HG03520 (cell line): ENCODE data around the gene CRELD2.

Source experiments
- ATAC-seq: cut with Tn5 transposase; IDR thresholded peaks from one replicate; pipeline ENCODE4 v1.9.1; 2021; ENCODE audit warnings: mild to moderate bottlenecking, moderate library complexity; ENCODE audit not compliant: unreplicated experiment

CRELD2 gene

DNA sequence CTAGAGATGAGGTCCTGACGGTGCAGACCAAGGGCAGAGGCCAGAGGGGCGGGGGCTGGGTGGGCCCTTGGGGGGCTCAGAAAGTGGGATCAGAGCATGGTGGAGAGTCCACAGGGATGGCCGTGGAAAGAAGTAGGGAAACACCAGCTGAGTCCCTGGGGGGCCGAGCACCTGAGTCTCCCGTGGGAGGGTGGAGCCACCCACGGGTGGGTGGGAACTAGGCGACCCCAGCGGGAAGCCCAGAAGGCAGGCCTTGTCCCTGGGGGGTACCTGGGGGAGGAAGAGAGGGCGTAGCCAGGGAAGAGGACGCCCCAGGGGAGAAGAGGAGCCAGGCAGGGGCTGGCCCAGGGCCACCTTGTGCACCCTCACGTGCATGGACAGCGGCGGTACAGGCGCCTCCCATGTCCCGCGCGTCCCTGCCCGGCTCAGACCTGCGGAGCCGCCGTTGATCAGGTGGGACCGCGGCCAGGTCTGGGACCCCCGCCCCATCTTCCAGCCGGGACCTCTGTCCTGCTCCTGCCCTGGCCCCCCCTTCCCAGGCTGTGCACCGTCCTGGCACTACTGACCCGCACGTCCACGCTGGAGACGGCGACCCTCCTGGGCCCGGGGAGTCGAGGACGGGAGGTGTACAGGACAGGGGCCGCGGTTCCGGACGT, 10.2 kb downstream of the CRELD2 start:
- ATAC-seq: no peak

DNA sequence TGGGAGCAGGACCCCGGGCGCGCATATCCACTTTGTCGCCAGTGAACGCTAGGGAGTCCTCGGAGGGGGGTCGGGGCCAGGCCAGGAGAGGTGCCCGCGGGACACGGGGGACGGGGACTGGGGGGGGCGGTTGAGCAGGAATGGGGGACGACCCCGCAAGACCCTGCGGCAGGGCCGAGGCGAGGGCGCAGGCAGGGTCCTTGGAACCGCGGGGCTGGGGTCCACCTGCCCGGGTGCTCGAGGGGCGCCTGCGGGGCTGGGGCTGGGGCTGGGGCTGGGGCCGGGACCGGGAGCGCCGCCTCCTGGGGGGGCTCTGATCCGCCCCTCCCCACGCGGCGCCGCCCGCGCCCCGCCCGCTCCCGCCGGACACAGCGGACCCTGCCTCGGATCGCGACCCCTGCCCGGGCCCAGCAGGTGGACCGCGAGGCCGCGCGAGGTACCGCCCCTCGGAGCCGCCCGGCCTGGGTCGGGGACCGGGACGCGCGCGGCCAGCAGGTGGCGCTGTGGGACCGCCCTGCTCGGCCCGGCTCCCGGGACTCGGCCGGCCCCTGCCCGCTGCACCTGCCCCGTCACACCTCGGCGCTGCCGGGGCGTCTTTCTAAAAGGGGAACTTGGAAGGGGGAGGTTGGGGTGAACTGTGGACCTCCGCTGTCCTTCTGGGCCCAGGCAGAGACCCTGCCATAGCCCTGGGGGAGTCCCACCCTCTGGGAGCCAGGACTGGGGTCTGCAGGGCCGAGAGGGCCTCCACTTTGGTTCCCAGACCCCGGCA, 11.0 kb downstream of the CRELD2 start:
- peak; percentile 44 for ATAC-seq

DNA sequence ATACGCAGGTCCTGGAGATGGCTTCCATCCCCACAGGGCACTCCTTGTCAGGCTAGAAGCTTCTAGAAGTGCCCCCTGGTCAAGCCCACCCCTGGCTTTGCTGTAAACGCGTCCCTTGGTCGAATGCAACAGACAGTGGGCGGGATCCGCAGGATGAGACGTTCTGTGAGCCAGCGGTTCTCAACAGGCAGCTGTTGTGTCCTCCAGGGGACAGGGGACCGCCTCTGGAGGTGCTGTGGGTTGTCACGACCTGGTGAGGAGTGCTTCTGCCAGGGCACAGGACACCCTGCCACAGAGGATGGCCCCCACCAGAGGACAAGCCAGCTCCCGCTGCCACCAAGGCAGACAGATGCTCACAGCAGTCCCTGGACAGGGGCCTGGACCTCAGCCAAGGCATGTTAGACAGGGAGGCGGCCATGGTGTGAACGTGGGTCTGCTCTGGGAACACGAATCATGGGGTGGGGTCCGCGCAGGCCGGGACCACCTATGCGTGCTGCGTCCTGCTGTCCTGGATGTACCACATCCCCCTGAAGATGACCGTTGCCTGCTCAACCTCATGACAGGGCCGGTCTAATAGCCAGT, 11.7 kb downstream of the CRELD2 start:
- no peak for ATAC-seq

DNA sequence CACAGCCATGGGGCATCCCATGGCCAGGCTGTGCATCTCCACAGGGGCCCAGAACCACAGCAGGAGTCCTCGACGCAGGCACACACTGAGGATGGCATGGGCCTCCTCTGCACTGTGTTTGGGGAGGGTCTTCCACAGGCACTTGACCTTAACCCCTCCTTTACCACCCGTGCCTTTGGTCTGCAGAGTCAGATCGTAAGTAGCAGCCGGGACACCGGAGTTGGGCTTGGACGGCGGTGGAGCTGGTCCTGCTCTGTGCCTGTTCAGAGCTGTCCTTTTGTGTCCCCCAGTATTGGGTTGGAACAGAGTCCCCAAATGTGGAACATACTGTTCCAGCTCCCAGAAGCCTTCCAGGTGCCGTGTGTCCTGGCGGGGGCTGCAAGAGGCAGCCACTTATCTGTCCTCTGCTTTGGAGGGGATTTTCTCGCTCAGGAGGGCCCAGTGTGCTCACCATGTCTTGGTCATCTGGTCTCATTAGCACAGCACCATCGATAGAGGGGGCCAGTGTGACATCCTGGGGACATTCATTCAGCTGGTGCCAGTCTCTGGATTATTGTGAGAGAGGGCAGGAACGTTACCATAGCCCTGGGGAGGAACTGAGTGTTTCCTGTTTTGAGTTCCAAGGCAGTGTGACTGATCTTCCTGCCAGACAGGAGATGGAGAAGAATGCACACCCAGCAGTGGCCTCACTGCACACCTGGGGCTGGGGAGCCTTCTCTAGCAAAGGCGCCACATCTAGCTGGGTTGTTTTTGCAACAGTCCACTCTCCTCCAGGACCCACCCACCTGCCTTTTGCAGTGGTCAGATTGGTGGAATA, 12.4 kb downstream of the CRELD2 start:
- ATAC-seq: no peak

DNA sequence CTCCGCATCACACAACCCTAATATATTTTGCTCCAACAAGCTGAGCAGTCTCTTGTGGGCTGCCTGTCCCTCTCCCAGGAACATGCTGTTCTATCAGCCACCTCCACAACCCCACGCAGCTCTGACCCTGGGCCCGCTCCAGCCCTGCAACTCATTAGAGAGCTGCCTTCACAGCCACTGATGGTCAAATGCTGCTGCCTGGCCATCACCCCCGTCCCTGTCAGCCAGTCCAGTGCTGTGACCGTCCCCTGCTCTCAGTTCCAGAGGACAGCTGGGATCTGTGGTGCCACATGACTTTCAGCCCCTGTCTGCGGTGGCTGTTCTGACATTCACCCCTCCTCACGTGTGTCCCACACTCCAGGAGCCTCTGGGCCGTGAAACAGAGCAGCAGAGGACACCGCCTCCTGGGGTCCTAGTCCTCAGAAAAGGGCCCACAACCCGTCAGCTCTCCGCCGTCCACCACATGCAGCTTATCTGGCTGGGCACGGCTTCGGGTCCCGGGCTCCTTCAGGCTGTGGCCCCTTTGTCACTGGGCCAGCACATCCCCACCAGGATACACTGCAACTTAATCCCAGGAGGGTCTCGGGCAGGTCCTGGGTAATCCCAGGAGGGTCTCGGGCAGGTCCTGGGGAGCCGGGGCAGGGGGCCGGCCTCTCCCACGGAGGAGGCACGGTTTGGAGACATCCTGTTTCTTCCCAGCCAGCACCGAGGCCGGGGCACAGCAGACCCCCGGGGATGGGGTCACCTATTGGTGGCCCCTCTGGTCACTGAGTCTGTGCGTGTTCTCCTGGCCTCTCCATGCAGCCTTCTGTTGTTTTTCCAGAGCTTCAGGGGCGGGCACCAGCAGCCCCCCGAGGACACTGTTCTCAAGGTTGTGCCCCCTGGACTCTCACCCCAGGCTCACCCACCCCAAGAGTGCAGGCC, 15.1 kb downstream of the CRELD2 start:
- ATAC-seq: no peak

DNA sequence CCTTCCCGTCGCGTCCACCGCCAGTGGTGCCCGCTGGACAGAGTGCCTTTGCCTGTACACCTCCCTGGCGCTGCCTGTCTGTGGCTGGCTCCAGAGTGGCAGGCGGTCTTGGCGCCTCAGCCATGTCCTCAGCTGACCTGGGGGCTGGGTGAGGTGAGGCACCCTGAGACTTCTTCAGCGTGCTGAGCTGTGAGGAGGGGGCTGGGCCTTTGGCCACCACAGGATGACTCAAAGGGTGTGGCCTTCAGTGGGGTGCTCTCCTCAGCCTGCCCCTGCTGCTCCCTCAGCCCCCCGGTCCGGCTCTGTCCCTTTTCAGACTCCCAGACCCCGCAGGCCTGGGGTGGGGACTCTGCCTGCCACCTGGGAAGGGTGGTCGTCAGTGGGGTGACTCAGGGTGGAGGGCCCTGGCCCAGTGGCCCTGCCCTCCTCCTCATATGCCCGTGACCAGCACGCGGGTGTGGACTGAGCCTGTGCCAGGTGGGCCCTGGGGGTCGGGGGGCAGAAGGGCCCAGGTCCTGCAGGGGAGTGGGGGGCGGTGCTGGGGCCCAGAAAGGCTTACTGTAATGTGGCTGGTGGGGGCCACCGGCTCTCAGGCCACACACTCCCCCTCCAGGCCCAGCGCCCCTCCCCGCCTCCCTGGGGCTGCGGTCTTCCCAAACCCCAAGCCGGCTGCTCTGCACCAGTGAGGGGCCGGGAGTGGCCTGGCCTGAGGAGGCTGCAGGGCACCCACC, 15.9 kb downstream of the CRELD2 start:
- no peak for ATAC-seq

DNA sequence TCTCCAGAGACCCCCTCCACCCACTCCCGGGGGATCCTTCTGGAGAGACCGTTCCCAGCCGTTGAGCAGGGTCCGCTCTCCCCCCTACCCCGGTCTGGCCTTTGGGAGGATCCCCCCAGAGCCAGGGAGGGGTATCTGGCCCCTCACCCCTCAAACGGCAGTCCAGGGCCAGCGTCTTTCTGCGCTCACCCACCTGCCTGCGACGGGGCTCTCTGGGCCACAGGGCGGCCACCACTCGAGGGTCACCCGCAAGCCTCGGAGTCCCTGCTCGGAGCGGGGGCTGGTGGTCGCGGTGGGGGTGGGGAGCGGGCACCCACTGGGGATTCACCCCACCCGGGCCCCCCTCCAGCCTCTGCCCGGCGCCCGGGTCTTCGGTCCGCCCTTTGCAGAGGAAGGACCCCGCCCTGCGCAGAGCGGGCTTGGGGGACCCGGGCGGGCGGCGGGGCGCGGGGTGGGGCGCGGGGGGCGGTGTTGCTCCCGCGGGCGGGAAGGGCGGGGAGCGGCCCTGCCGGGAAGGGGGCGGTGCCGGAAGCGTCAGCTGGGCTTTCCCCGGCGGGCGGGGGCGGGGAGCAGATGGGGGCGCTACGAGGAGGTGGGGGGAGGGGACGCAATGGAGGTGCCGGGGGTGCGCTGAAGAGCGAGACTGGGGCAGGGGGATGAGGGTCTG, 16.6 kb downstream of the CRELD2 start:
- no peak for ATAC-seq

DNA sequence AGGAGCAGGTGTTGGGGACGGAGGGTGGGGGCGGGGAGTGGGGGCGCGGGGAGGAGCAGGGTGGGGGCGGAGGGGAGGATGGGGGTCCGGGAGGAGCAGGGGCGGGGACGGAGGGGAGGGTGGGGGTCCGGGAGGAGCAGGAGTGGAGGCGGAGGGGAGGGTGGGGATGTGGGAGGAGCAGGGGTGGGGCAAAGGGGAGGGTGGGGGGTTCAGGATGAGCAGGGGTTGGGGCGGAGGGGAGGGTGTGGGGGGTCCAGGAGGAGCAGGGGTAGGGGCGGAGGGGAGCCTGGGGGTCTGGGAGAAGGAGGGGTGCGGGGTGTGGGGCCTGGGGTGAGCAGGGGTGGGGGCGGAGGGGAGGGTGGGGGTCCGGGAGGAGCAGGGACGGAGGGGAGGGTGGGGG, 17.1 kb downstream of the CRELD2 start:
- no peak for ATAC-seq

DNA sequence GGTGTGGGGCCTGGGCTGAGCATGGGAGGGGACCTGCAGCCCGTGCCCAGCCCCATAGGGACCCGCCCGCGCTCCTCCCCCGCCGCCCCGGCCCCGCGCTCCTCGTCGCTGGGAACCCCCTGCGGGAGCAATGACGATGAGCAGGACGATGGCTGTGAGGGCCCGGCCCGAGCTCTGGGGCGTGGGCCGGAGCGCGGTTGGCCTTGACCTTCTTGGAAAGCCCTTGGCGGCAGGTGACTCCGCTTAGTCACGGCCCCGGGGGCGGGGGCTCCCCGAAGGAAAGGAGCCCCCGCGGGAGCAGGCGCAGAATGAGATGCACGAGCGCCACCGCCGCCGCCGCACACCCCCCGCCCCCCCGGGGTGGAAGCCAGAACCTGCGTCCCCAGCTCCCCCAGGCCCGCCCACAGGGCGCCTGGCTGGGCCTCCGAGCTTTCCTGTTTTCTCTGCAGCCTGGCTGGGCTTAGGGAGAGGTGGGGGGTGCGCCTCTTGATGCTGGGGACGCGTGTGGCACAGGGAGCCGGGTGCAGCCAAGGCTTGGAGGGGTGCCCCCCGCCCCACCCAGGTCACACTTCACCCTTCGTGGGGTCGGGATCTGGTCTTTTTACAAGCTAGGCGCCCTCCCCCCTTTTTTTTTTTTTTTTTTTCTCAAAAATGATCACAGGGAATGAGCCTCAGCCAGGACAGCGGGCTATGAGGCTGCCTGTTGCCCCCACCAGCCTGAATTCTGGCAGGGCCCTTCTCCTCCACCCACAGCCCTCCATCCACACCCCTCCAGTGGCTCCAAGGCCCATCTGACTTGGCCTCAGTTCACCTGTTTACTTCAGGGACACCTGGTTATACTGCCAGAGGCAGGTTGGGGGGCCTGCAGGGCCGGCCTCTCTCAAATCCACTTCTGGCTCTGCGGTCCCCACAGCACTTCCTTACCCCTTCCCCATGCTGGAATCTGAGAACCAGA, 17.9 kb downstream of the CRELD2 start:
- ATAC-seq: peak; percentile 60

DNA sequence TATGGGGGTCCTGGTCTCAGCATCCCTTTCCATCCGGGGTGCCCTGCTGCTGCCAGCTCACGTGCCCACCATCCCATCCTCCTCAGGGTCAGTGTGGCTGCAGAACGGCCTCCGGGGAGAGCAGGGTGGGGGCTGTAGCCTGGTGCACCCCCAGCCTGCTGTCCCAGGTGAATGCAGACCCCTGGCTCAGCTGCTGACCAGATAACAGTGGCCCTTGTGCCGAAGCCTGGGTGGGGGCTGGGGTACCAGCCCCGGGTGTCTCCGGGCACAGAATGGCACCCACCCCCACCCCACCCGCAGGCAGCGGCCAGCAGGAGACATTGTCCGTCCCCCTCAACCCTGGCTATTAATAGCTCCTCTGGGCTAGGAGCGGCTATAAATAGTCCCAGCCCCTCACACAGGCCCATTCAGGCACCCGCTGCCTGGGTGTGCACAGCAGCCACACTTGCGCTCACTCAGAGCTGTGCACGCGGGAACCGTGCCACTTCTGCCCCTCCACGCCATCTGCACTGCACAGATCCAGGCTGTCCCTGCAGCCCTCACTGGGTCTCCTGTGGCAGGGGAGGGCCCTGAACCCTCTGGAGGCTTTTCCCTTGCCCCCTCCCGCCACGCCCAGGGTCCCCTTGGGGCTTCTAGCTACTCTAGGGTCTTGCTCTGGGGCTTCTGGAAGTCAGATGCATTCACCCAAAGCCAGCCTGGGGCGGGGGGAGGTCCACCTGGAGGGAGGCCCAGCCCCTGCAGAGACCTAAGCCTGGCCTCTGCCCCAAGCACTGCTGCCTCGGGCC, 18.7 kb downstream of the CRELD2 start:
- ATAC-seq: no peak

DNA sequence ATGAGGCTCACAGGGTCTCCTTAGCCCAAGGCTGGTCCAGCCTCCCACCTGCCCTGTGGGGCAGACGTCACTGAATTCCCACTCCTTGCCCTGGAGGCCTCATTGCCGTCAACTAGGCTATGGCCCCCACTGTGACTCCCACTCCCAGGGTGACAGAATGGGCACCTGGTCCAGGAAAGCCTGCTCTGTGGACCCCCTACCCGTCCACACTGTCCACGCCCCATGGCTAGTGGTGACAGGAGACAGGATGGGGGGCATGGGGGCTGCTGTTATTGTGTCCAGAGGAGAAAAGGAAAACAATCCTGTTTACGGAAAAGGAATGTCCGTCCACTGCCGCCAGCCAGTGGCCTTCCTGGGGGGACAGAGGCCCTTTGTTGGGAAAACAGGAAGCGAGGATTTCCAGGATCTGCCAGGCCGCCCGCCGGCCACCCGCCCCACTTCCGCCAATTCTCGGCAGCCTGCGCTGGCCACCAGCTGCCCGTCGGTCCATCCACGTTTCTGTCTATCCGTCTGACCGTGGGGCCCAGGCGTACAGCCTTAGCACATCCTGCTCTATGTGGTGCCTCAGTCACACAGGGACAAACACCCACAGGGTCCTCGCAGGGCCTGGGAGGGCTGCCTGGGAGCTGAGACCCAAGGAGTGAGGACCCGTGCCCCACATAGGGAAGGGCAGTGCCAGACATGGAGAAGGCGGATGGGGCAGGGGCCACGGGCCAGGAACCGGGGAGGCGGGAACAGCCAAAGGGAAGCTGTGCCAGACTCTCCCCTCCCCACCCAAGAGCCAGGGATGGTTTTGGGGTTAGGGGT, 19.5 kb downstream of the CRELD2 start:
- ATAC-seq: no peak

DNA sequence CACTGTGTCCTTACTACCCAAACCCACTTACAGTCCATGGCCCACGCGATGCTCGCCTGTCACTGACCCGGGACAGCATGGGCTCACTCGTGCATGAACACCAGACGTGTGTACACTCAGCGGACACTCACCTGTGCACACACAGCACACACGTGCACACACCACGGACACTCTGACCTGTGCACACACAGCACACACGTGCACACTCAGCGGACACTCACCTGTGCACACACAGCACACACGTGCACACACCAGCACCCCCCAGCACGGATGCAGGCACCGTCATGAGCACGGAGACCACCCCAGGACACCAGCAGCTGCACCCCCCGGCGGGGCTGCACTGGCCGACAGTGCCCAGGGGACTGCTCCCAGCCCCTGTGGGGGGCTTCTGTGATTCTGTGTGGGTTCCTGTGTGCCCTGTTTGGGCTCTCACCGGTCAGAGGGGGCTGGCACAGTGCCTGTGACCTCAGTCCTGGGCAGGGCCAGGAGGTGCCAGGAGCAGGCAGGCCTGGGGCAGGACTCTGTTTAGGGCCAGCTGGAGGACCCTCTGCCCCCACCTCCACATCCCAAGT, 20.2 kb downstream of the CRELD2 start:
- ATAC-seq: no peak

DNA sequence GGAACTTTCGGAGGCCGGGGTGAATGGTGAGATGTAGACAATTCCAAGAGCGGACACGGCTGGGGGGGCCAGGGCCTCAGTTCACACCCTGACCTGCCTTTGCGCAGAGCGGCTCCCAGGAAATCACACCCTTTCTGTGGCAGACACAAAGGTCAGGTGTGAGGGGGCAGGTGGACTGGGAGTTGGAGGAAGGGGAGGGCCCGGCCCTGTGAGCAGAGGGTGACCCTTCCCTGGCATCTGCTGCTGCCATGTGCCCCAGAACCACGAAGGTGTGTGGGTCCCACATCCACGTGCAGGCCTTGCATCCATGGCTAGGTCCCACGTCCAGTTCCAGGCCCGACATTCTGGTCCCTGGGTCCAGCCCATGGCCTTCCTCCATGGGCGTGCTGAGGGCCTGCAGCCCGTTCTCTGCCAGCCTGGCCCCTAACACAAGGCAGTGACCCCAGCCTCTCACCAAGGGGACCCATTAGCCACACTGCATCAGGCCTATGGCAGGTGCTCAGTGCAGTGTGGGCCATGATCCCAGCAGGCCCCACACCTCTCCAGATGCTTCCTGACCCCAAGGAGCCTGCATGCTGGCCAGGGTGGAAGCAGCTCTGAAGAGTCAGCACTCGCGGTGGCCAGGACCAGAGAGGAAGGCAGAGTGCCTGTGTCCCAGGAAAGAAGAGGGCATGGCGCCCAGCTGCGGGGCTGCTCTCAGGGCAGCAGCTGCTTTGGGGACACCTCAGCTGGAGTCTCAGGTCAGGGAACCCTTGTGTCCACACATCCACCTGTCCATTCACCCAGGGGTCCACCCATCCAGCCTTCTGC, 23.3 kb downstream of the CRELD2 start:
- ATAC-seq: no peak

DNA sequence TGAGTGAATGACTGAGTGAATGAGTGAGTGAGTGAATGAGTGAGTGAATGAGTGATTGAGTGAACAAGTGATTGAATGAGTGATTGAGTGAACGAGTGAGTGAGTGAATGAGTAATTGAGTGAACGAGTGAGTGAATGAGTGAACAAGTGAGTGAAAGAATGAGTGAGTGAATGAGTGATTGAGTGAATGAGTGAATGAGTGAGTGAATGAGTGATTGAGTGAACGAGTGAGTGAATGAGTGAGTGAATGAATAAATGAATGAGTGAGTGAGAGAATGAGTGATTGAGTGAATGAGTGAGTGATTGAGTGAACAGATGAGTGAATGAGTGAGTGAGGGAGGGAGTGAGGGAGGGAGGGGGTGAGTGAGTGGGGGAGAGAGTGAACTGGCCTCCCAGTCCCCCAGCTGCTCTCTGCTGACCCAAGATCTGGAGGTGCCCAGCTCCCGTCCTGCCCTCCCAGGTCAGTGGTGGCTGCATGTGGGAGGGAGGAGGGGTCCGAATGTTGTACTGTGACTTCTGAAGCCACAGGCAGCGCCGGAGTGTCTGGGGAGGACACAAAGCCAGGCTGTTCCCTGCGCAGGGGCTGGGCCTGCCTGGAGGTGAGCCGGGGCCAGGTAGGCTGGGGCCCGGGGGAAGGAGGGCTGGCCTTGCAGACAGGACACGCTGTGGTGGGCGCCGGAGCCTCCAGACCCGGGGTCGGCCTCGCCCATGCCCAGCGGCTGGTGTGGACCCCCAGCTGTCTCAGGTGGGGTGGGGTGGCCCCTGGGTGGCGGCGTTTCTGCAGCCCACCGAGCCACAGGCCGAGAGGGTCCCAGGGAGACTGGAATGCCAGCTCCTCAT, 24.4 kb downstream of the CRELD2 start:
- no peak for ATAC-seq
